Thoracic aorta (tissue), 2 donors: Measurements from ENCODE around the gene SSBP4. TPM values are rescaled to one million over a fixed set of nuclear protein-coding genes. Genes with fewer than 3 reads are reported as not detected.

ENCODE experiments used
- ATAC-seq: fragments of 150-250 bp; one replicate; pipeline ENCODE4 v1.8.0; 2017; ENCODE audit warnings: low read depth; ENCODE audit not compliant: insufficient number of reproducible peaks, low FRiP score
- DNase-seq: peaks from one replicate; pipeline ENCODE4 v3.0.0-alpha.2; 2020; ENCODE audit warnings: low spot score
- H3K27ac ChIP-seq, 2 donors: fragments of 200-600 bp; sonication (generic); 1 replicate in 1 of 2; 2 replicates in 1 of 2; pipeline ENCODE4 v1.5.1; 2016; ENCODE audit warnings: mild to moderate bottlenecking in 2 of 2, moderate library complexity in 2 of 2
- H3K27me3 ChIP-seq: fragments of 200-600 bp; sonication (generic); replicated peaks from 2 replicates; pipeline ENCODE4 v1.6.0; 2016; ENCODE audit warnings: mild to moderate bottlenecking; ENCODE audit not compliant: insufficient read depth
- H3K36me3 ChIP-seq: fragments of 200-600 bp; sonication (generic); one replicate; pipeline ENCODE4 v1.5.1; 2016
- H3K4me1 ChIP-seq, 2 donors: fragments of 200-600 bp; sonication (generic); 1 replicate in 1 of 2; 2 replicates in 1 of 2; pipeline versions ENCODE4 v1.5.1 to v1.6.0; 2016; ENCODE audit warnings: low read depth in 2 of 2, mild to moderate bottlenecking in 1 of 2; ENCODE audit not compliant: control insufficient read depth in 1 of 2
- H3K4me3 ChIP-seq: fragments of 200-600 bp; sonication (generic); 2 replicates; pipeline ENCODE4 v1.5.1; 2016; ENCODE audit warnings: mild to moderate bottlenecking
- H3K9me3 ChIP-seq: fragments of 200-600 bp; sonication (generic); 2 replicates; pipeline ENCODE4 v1.5.1; 2016
- CTCF ChIP-seq: fragments of 200-600 bp; sonication (generic); IDR thresholded peaks from one replicate; pipeline ENCODE4 v1.5.1; 2019; ENCODE audit warnings: antibody characterized with exemption
- total RNA-seq, 2 donors: library from RNA; depleted of rRNA; stranded (reverse); fragments of >200 nt; gene quantifications; one replicate each; pipeline versions ENCODE4 v1.1.0 to v1.2.3, GENCODE V29; 2016

SSBP4 gene
- total RNA-seq, 2 donors from 2014 or later, result 87.7 to 94.9 TPM

GRCh38 chr19:18426416-18426767 is 7.2 kb downstream of the SSBP4 start:
- DNase-seq (no peak), ATAC-seq (no peak)
- no peak for TF ChIP-seq CTCF
- no peaks in the 10 kb centered on the region for H3K36me3 ChIP-seq
- H3K9me3 ChIP-seq, result no peaks in the 10 kb centered on the region
- H3K4me3 ChIP-seq, result no peak overlapping the region
- H3K27me3 ChIP-seq, result no peaks in the 10 kb centered on the region
- peak overlapping the region; percentile 77 to 86 for H3K27ac ChIP-seq
- H3K4me1 ChIP-seq, result peaks cover 15 to 65% of the 10 kb centered on the region in 2 donors

GRCh38 chr19:18427080-18427742 is 8.0 kb downstream of the SSBP4 start:
- TF ChIP-seq CTCF, result no peak
- peak overlapping the region; percentile 77 to 86 for H3K27ac ChIP-seq
- no peaks in the 10 kb centered on the region for H3K9me3 ChIP-seq

GRCh38 chr19:18427743-18428113 is 8.5 kb downstream of the SSBP4 start:
- H3K4me1 ChIP-seq, result peaks cover 15 to 57% of the 10 kb centered on the region in 2 donors
- H3K27ac ChIP-seq, result no peak overlapping the region
- no peaks in the 10 kb centered on the region for H3K36me3 ChIP-seq
- no peak overlapping the region for H3K4me3 ChIP-seq
- ATAC-seq (no peak), DNase-seq (no peak)
- no peaks in the 10 kb centered on the region for H3K27me3 ChIP-seq
- H3K9me3 ChIP-seq, result no peaks in the 10 kb centered on the region
- no peak for TF ChIP-seq CTCF

More at GRCh38 chr19:18427080-18427742, 8.0 kb downstream of the SSBP4 start:
- Histone ChIP-seq H3K4me1 (peaks cover 15 to 61% of the 10 kb centered on the region in 2 donors), H3K36me3 (no peaks in the 10 kb centered on the region), H3K4me3 (no peak overlapping the region), H3K27me3 (no peaks in the 10 kb centered on the region)
- no peak for ATAC-seq
- DNase-seq, result no peak

- TF ChIP-seq CTCF, result no peak
- DNase-seq (no peak), ATAC-seq (no peak)
- Histone ChIP-seq H3K27me3 (no peaks in the 10 kb centered on the region), H3K36me3 (no peaks in the 10 kb centered on the region), H3K9me3 (no peaks in the 10 kb centered on the region), H3K27ac (peak overlapping the region; percentile 1 to 43), H3K4me3 (no peak overlapping the region), H3K4me1 (peaks cover 15 to 59% of the 10 kb centered on the region in 2 donors)
These were observed 9.1 kb downstream of the SSBP4 start for GRCh38 chr19:18428173-18428786.

- Histone ChIP-seq H3K9me3 (no peaks in the 10 kb centered on the region), H3K4me3 (peak overlapping the region; percentile 69), H3K27me3 (no peaks in the 10 kb centered on the region), H3K27ac (peak overlapping the region; percentile 43 to 54), H3K4me1 (peaks cover 17 to 55% of the 10 kb centered on the region in 2 donors), H3K36me3 (no peaks in the 10 kb centered on the region)
- DNase-seq (no peak), ATAC-seq (no peak)
- TF ChIP-seq CTCF, result no peak
These were observed 9.8 kb downstream of the SSBP4 start for GRCh38 chr19:18428787-18429674.
